GM12872 (cell line): Measurements from ENCODE around the gene ABCD4.

ENCODE experiments used
- CTCF ChIP-seq: IDR thresholded peaks from 3 replicates; pipeline ENCODE4 v1.5.1; 2011; ENCODE audit warnings: low read depth, mild to moderate bottlenecking, low read length, moderate library complexity; ENCODE audit not compliant: insufficient read depth

ABCD4 gene

DNA sequence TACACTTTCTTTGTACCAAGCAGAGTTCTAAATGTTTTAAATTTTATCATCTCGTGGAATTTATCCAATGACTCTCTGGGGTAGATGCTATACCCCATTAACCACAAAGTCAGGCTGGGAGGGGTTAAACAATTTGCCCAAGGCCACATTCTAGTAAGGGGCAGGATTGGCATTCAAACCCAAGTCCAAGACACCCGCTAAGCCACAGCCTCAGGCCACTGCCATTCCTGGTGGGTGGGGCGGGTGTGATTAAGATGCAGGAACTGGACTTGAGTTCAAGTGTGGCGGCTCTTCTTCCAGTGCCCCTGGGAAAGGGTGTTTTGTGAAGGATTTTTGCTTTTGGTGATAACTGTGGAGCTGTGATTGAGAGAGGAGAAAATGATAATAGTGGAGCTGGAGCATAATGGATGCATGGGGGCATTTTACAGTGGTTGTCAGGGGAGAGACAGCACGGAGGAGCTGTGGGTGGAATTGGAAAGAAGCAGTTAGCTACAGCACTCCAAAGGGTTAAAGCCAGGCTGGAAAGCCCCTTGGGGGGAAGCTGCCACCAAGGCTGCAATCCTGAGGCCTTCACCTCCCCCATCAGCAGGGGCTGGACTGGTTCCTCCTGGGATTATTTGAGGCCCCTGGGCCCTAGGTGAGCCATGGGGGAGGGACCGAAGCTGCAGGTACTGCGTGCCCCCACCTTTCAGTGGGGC lies 44.5 kb upstream of the ABCD4 start:
- TF ChIP-seq CTCF, result no peak

GRCh38 chr14:74346341-74346740 lies 43.6 kb upstream of the ABCD4 start:
- no peak for TF ChIP-seq CTCF

DNA sequence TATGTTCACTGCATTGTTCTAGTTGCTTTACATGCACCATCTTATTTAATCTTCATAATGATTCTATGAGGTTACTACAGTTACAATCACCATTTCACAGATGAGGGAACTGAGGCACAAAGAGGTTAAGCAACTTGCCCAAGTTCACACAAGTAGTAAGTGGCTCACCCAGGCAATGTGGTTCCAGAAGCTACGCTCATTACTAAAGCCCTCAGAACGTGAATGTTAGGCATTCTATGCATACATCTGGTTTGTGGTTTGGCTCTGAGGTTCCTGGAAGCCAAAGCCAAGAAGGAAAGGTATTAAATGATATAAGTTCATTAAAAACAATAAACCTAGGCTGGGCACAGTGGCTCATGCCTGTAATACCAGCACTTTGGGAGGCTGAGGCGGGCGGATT lies 31.2 kb upstream of the ABCD4 start:
- no peak for TF ChIP-seq CTCF

GRCh38 chr14:74326369-74327152 lies 23.8 kb upstream of the ABCD4 start:
- no peak for TF ChIP-seq CTCF

DNA sequence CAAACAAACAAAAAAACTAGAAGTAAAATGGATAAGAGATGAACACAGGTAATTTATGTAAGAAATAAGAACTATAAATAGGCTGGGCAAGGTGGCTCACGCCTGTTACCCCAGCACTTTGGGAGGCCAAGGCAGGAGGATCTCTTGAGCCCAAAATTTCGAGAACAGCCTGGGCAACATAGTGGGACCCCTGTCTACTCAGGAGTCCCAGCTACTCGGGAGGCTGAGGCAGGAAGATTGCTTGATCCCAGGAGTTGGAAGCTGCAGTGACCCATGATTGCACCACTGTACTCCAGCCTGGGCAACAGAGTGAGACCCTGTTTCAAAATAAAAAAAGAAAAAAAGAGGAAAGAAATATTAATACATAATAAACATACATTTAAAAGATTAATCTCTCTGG lies 22.7 kb upstream of the ABCD4 start:
- TF ChIP-seq CTCF, result no peak

DNA sequence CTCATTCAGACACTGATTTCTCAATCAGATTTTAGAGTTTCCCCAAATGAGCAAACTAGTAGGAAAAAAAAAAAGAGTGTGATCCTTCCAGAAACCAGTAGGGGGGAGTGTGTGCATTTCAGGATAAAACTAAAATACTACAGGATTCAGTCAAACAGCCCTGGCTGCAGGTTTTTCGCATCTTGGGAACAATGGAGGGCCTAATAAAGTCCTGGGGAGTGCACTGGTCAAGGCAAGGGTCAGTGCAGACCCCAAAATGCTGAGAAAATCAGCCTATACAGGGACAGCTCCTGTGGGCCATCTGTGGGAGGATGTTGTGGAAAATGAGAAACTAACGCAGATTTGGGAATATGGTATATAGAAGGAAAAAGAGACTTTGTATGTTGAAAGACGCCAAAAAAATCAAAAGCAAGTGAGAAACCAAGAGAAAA lies 22.2 kb upstream of the ABCD4 start:
- peak; percentile 60; the same call in 2 of the 3 replicates for TF ChIP-seq CTCF

DNA sequence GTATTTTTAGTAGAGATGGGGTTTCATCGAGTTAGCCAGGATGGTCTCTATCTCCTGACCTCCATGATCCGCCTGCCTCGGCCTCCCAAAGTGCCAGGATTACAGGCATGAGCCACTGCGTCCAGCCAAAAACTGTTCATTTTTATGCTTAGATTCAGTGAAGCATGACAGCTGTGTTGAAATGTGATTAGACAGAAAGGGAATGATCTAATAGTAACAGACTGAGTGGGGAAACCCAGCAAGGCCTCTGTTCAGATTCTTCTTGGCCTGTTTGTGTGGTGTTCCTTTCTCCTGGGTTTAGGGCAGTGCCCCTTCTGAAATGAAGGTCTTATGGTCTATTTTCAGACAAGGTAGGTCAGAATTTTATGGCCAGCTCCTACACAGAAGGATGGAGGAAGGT lies 11.8 kb upstream of the ABCD4 start:
- TF ChIP-seq CTCF, result no peak
